HEK293T (cell line): ENCODE results near the gene SCT.

Experiments
- ARNT ChIP-seq: fragments of 450-650 bp; IDR thresholded peaks from 2 replicates; pipeline ENCODE4 v1.6.1; 2017; ENCODE audit warnings: mild to moderate bottlenecking
- BHLHE40 ChIP-seq: fragments of 450-650 bp; IDR thresholded peaks from 2 replicates; pipeline ENCODE4 v1.6.1; 2016; ENCODE audit warnings: mild to moderate bottlenecking, moderate library complexity, borderline replicate concordance
- CTBP1 ChIP-seq: fragments of 450-650 bp; IDR thresholded peaks from 2 replicates; pipeline ENCODE4 v1.6.1; 2016; ENCODE audit warnings: borderline replicate concordance
- ELF4 ChIP-seq: fragments of 450-650 bp; IDR thresholded peaks from 2 replicates; pipeline ENCODE4 v1.6.1; 2017; ENCODE audit warnings: antibody characterized with exemption
- FOXA1 ChIP-seq: fragments of 450-650 bp; IDR thresholded peaks from 2 replicates; pipeline ENCODE4 v1.6.1; 2016; ENCODE audit warnings: mild to moderate bottlenecking
- FOXK2 ChIP-seq: fragments of 450-650 bp; IDR thresholded peaks from 2 replicates; pipeline ENCODE4 v1.6.1; 2016; ENCODE audit warnings: mild to moderate bottlenecking
- FOXM1 ChIP-seq: fragments of 450-650 bp; IDR thresholded peaks from 2 replicates; pipeline ENCODE4 v1.6.1; 2017; ENCODE audit warnings: mild to moderate bottlenecking, borderline replicate concordance
- HDGF ChIP-seq: fragments of 450-650 bp; IDR thresholded peaks from 2 replicates; pipeline ENCODE4 v1.6.1; 2017; ENCODE audit warnings: antibody characterized with exemption, borderline replicate concordance
- LEF1 ChIP-seq: fragments of 450-650 bp; IDR thresholded peaks from 2 replicates; pipeline ENCODE4 v1.6.1; 2017; ENCODE audit warnings: mild to moderate bottlenecking, borderline replicate concordance
- SP1 ChIP-seq: fragments of 450-650 bp; IDR thresholded peaks from 2 replicates; pipeline ENCODE4 v1.6.1; 2017
- SUZ12 ChIP-seq: fragments of 450-650 bp; IDR thresholded peaks from 2 replicates; pipeline ENCODE4 v1.6.1; 2016; ENCODE audit warnings: mild to moderate bottlenecking
- TARDBP ChIP-seq: fragments of 450-650 bp; IDR thresholded peaks from 2 replicates; pipeline ENCODE4 v1.6.1; 2016
- ZNF384 ChIP-seq: fragments of 450-650 bp; IDR thresholded peaks from 2 replicates; pipeline ENCODE4 v1.6.1; 2016
- TF ChIP-seq, protein P1 (sequence below): fragments of 450-650 bp; IDR thresholded peaks from 2 replicates; pipeline ENCODE4 v1.6.1; 2016

DNA sequence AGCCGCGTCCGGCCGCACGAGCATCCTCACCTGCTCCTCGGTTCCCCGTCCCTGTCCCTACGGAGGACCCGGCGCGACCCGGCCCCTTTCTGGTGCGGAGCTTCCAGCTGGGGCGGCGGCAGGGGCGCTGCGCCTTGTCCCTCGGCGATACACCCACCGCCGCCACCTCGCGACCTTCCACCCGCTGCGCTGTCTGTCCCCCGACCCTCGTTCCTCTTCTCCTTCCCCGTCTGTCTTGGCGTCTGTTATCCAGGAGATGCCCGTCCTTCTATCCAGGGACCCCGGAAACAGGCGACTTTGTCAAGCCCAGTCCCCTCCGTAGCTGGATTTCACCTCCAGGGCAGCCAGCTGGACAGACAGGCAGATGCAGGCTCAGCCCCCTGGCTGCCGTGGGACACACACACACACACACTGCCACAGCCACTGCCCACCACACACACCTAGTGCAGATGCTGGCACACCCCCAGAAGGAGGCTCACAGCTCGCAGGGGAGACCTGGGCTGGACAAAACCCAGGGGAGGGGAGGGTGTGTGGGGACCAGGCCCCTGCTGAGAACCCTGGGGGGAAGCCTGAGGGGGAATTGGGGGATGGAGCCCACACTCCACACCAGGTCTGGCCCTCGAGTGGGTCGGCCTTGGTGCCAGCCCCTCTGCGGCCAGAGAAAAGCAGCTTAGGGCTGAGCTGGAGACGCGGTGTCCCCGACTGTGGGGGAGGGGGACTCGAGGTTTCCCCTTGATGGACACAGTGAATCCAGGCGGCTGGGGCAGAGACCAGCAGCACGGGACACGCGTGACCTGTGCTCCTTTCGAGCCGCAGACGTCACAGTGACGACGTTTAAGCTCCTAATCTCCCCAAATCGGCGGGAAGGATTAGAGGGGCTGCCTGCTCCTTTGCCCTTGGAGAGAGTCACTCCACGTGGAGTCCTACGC is 10.9 kb upstream of the SCT start:
- no peak for TF ChIP-seq SP1
- no peak for TF ChIP-seq FOXM1
- TF ChIP-seq TARDBP = no peak
- TF ChIP-seq BHLHE40 = no peak
- no peak for TF ChIP-seq ZNF384
- TF ChIP-seq ARNT = no peak
- no peak for TF ChIP-seq SUZ12
- TF ChIP-seq ELF4 = no peak
- TF ChIP-seq, protein P1, sequence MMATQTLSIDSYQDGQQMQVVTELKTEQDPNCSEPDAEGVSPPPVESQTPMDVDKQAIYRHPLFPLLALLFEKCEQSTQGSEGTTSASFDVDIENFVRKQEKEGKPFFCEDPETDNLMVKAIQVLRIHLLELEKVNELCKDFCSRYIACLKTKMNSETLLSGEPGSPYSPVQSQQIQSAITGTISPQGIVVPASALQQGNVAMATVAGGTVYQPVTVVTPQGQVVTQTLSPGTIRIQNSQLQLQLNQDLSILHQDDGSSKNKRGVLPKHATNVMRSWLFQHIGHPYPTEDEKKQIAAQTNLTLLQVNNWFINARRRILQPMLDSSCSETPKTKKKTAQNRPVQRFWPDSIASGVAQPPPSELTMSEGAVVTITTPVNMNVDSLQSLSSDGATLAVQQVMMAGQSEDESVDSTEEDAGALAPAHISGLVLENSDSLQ = no peak
- no peak for TF ChIP-seq CTBP1
- TF ChIP-seq HDGF = no peak
- TF ChIP-seq FOXA1 = no peak
- no peak for TF ChIP-seq FOXK2
- no peak for TF ChIP-seq LEF1
